Neural crest cell (in vitro differentiated cells): ENCODE results near the gene IFNA1. TPM values are rescaled to one million over a fixed set of nuclear protein-coding genes. Genes with fewer than 3 reads are reported as not detected.

Experiments
- DNase-seq: peaks from one replicate; pipeline ENCODE4 v3.0.0; 2021; ENCODE audit warnings: low read depth, mixed read lengths, low spot score
- H3K27ac Mint-ChIP-seq: one replicate; pipeline ENCODE4 v1.8.0; 2021; ENCODE audit warnings: mild to moderate bottlenecking, mixed read lengths; ENCODE audit not compliant: unreplicated experiment
- H3K27me3 Mint-ChIP-seq: 2 replicates; pipeline ENCODE4 v1.8.0; 2021; ENCODE audit warnings: low read depth, mild to moderate bottlenecking, mixed read lengths
- H3K36me3 Mint-ChIP-seq: 2 replicates; pipeline ENCODE4 v1.8.0; 2021; ENCODE audit warnings: low read depth, mild to moderate bottlenecking, mixed read lengths
- H3K4me1 Mint-ChIP-seq: 2 replicates; pipeline ENCODE4 v1.8.0; 2021; ENCODE audit warnings: mixed read lengths
- H3K4me3 Mint-ChIP-seq: one replicate; pipeline ENCODE4 v1.8.0; 2021; ENCODE audit warnings: mild to moderate bottlenecking, mixed read lengths
- H3K9me3 Mint-ChIP-seq: 2 replicates; pipeline ENCODE4 v1.8.0; 2021; ENCODE audit warnings: mixed read lengths
- total RNA-seq: library from RNA; stranded (reverse); gene quantifications from 2 replicates; pipeline ENCODE4 v1.2.1, GENCODE V29; 2021
- TF ChIP-seq, protein P1 (sequence below): fragments of 200-600 bp; sonication (generic); conservative IDR thresholded peaks from 2 replicates; pipeline ENCODE4 v1.5.0; 2021; ENCODE audit warnings: antibody characterized with exemption, mild to moderate bottlenecking

The IFNA1 gene
- total RNA-seq, 1 donor from 2014 or later = not detected

DNA sequence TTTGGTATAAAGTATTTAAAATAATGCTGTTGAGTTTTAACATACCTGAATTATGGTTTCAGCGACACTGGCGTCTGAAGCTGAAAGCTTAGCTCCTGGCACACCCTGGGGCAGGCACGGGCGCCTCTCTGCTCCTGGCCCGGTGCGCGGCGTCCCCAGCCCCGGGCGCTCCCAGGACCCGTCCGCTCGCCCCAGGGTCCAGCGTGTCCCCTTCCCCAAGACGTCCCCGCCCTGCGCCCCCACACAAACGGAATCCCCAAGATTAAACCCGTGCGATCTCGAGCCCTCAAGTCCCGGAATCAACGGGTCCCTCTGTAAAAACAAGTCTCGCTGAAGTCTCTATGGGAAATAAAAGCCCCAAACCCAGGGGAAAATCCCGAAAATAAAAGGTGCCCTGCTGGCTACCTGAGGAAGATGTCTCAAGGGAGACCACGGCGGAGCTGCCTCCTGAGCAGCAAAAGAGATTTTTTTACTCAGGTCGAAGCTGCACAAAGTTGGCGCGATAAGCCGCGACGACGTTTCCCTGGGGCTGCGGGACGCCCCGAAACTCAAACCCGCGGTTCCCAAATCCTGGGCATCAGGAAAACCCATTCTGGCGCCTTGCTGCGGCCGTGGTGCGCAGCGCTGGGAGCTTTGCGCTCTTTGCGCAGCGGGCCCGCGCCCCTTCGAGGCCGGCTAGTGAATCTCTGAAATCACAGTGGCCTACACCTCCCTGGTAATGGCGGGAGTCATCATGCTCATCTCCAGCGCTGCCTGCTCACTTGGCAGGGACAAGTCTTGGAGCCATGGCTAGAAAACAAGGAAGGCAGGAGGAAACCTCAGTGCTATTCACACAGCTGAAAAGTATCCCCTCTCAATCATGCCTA is 37.6 kb upstream of the IFNA1 start:
- Mint-ChIP-seq H3K4me3 (peak overlapping the region; percentile 83), H3K9me3 (no peaks in the 10 kb centered on the region), H3K27me3 (peaks cover 53% of the 10 kb centered on the region), H3K4me1 (peaks cover 11% of the 10 kb centered on the region), H3K27ac (no peak overlapping the region), H3K36me3 (no peaks in the 10 kb centered on the region)
- DNase-seq = peak; percentile 33
- TF ChIP-seq, protein P1, sequence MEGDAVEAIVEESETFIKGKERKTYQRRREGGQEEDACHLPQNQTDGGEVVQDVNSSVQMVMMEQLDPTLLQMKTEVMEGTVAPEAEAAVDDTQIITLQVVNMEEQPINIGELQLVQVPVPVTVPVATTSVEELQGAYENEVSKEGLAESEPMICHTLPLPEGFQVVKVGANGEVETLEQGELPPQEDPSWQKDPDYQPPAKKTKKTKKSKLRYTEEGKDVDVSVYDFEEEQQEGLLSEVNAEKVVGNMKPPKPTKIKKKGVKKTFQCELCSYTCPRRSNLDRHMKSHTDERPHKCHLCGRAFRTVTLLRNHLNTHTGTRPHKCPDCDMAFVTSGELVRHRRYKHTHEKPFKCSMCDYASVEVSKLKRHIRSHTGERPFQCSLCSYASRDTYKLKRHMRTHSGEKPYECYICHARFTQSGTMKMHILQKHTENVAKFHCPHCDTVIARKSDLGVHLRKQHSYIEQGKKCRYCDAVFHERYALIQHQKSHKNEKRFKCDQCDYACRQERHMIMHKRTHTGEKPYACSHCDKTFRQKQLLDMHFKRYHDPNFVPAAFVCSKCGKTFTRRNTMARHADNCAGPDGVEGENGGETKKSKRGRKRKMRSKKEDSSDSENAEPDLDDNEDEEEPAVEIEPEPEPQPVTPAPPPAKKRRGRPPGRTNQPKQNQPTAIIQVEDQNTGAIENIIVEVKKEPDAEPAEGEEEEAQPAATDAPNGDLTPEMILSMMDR = peak; percentile 24

DNA sequence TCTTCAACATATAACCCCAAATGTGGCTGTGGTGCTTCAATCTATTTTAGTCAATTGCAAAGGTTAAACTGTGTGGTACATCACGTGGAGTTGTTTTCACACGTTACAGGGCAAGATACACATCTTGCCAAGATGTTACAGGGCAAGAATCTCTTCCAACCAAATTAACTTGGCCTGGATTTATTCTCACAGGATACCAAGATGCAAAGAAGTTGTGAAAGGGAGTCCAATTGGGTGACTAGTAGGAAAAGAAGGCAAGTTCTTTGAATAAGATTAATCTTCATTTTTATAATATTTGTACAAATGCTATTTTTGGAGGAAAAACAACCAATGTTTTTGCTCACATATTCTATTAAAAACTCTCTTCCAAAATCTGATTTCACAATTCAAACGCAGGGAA is 36.1 kb upstream of the IFNA1 start:
- H3K36me3 Mint-ChIP-seq = no peaks in the 10 kb centered on the region
- H3K27me3 Mint-ChIP-seq = peaks cover 40% of the 10 kb centered on the region
- no peak overlapping the region for H3K27ac Mint-ChIP-seq
- no peak for DNase-seq
- TF ChIP-seq, protein P1 = no peak
- H3K4me3 Mint-ChIP-seq = no peak overlapping the region
- H3K9me3 Mint-ChIP-seq = no peaks in the 10 kb centered on the region
- peaks cover 11% of the 10 kb centered on the region for H3K4me1 Mint-ChIP-seq

DNA sequence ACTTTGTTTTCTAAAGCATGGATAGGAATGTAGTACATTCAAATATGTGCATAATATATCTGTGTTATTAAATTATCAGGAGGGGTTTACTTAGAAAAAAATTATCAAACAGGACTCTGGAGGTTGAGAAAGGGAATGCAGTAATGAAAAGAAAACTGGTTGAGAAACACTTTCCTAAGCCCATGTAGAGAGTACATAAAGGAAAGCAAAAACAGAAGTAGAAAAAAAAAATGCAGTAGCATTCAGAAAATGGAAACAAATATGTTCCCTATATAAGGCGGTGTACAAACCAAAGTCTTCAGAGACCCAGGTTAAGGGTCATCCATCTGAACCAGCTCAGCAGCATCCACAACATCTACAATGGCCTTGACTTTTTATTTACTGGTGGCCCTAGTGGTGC is 31.4 kb upstream of the IFNA1 start, which contains the start of gene IFNA8:
Gene IFNA8 (plus strand): TSS at position 301 of the 400 bp plus-strand sequence. CDS start 60 bp downstream, at position 361.
- no peaks in the 10 kb centered on the region for H3K9me3 Mint-ChIP-seq
- no peaks in the 10 kb centered on the region for H3K36me3 Mint-ChIP-seq
- peaks cover 6% of the 10 kb centered on the region for H3K27me3 Mint-ChIP-seq
- H3K4me3 Mint-ChIP-seq = no peak within 1 kb of the TSS
- DNase-seq = no peak
- no peak within 1 kb of the TSS for H3K27ac Mint-ChIP-seq
- TF ChIP-seq, protein P1 = no peak
- H3K4me1 Mint-ChIP-seq = peaks cover 4% of the 10 kb centered on the region

DNA sequence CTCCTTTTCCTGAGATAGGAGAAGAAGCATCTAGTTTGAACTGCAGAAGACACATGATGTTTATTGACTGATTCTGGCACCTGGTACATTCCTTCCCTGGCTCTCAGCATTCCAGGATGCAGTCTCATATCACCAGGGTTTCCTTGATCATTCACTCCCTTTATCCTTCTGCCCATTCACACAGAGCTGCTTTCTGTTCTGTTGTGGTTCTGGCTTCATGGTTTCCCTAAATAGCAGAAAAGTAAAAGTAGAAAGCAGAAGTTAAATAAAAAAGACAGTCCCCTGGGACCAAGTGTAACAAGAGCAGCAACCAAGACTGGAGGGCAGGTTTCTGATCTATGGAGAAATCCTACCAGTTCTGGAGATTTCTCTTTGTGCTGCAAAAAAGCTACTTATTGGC is 28.1 kb upstream of the IFNA1 start:
- peaks cover 2% of the 10 kb centered on the region for H3K9me3 Mint-ChIP-seq
- H3K4me3 Mint-ChIP-seq = no peak overlapping the region
- H3K27ac Mint-ChIP-seq = no peak overlapping the region
- H3K36me3 Mint-ChIP-seq = no peaks in the 10 kb centered on the region
- TF ChIP-seq, protein P1 = no peak
- DNase-seq = no peak
- peaks cover 4% of the 10 kb centered on the region for H3K4me1 Mint-ChIP-seq
- no peaks in the 10 kb centered on the region for H3K27me3 Mint-ChIP-seq

DNA sequence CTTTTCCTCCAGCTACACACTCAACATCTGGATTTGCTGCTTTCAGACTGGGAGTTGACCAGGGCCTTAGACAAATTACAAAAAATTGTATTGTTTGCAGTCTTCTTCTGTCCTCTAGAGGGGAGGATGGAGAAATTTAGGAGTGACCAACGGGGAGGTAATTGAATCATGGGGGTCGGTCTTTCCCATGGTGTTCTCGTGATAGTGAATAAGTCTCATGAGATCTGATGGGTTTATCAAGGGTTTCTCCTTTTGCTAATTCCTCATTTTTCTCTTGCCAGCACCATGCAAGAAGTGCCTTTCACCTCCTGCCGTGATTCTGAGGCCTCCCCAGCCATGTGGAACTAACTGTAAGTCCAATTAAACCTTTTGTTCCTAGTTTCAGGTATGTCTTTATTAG is 27.1 kb upstream of the IFNA1 start:
- Mint-ChIP-seq H3K4me3 (no peak overlapping the region), H3K36me3 (no peaks in the 10 kb centered on the region), H3K4me1 (peaks cover 4% of the 10 kb centered on the region), H3K27ac (no peak overlapping the region), H3K27me3 (no peaks in the 10 kb centered on the region), H3K9me3 (peaks cover 2% of the 10 kb centered on the region)
- no peak for DNase-seq
- TF ChIP-seq, protein P1 = no peak
